VCaP (cell line): ENCODE measurements around the gene DDX19B.

Source experiments
- H3K27ac ChIP-seq: fragments of 450-650 bp; 2 replicates; pipeline ENCODE4 v1.5.1; 2017
- CTCF ChIP-seq: fragments of 450-650 bp; conservative IDR thresholded peaks from 2 replicates; pipeline ENCODE4 v1.5.1; 2017; ENCODE audit warnings: mild to moderate bottlenecking, moderate library complexity

The DDX19B gene

GRCh38 chr16:70298988-70299938 is at the start of gene DDX19B:
TSS of gene DDX19B (plus strand) at chr16:70299186. CDS start at chr16:70299298, 112 bp downstream.
- no peak for TF ChIP-seq CTCF
- H3K27ac ChIP-seq, result peak within 1 kb of the TSS; percentile 80

GRCh38 chr16:70249697-70250096 is 49.3 kb upstream of the DDX19B start:
- peak overlapping the region; percentile 85 for H3K27ac ChIP-seq

GRCh38 chr16:70250748-70251628 is 48.0 kb upstream of the DDX19B start:
- H3K27ac ChIP-seq, result peak overlapping the region; percentile 85
- TF ChIP-seq CTCF, result no peak

- TF ChIP-seq CTCF, result peak; percentile 90
- peak within 1 kb of the TSS; percentile 85 for H3K27ac ChIP-seq
These were observed 47.2 kb upstream of the DDX19B start, which contains the start of gene EXOSC6 for GRCh38 chr16:70251629-70252354. TSS of gene EXOSC6 (minus strand) at chr16:70251940. CDS start at chr16:70251900, 40 bp downstream.

- H3K27ac ChIP-seq, result peak overlapping the region; percentile 85; the same call in 1 of the 2 replicates
- TF ChIP-seq CTCF, result no peak
These were observed 46.5 kb upstream of the DDX19B start for GRCh38 chr16:70252355-70252988.

GRCh38 chr16:70253291-70254106 is 45.5 kb upstream of the DDX19B start:
- H3K27ac ChIP-seq, result no peak overlapping the region; the same call in 1 of the 2 replicates

More at GRCh38 chr16:70253291-70254106, 45.5 kb upstream of the DDX19B start:
- TF ChIP-seq CTCF, result peak; percentile 68
